CD4-positive, CD25-positive, alpha-beta regulatory T cell (primary cell): Measurements from ENCODE around the gene PSIP1. TPM values are rescaled to one million over a fixed set of nuclear protein-coding genes. Genes with fewer than 3 reads are reported as not detected.

Experiments
- ATAC-seq, 2 donors: fragments of 150-1000 bp; cut with Tn5 transposase; one replicate each; pipeline ENCODE4 v1.10.0; 2021; ENCODE audit warnings: low read depth in 2 of 2, moderate number of reproducible peaks in 2 of 2, moderate library complexity in 1 of 2
- DNase-seq, 3 donors: peaks; one replicate each; pipeline versions ENCODE4 v3.0.0 to v3.0.0-alpha.2; 2012 to 2022; ENCODE audit warnings: mixed read lengths in 1 of 3
- H3K27ac ChIP-seq: one replicate; pipeline ENCODE4 v1.7.0; 2013; ENCODE audit warnings: mild to moderate bottlenecking, low read length; ENCODE audit not compliant: insufficient read depth, poor library complexity, severe bottlenecking
- H3K27me3 ChIP-seq: one replicate; pipeline ENCODE4 v1.7.0; 2013; ENCODE audit warnings: low read length; ENCODE audit not compliant: control insufficient read depth, insufficient read depth
- H3K36me3 ChIP-seq: one replicate; pipeline ENCODE4 v1.7.0; 2013; ENCODE audit warnings: mild to moderate bottlenecking, low read length, moderate library complexity; ENCODE audit not compliant: control insufficient read depth, insufficient read depth
- H3K4me1 ChIP-seq: 2 replicates; pipeline ENCODE4 v1.7.0; 2013; ENCODE audit warnings: mild to moderate bottlenecking, low read length; ENCODE audit not compliant: insufficient read depth, control insufficient read depth, poor library complexity, severe bottlenecking
- H3K4me3 ChIP-seq: one replicate; pipeline ENCODE4 v1.7.0; 2013; ENCODE audit warnings: low read depth, mild to moderate bottlenecking, low read length, moderate library complexity
- H3K9me3 ChIP-seq, 2 experiments: 1 replicate in 1 of 2; 2 replicates in 1 of 2; pipeline ENCODE4 v1.7.0; 2013; ENCODE audit warnings: low read length in 2 of 2, mild to moderate bottlenecking in 1 of 2, moderate library complexity in 1 of 2; ENCODE audit not compliant: control insufficient read depth in 2 of 2
- H3K27ac Mint-ChIP-seq, 3 donors: one replicate each; pipeline ENCODE4 v1.8.0; 2020 to 2022; ENCODE audit warnings: mild to moderate bottlenecking in 3 of 3, mixed read lengths in 3 of 3, moderate library complexity in 2 of 3
- H3K27me3 Mint-ChIP-seq: one replicate; pipeline ENCODE4 v1.8.0; 2022; ENCODE audit warnings: mild to moderate bottlenecking, mixed read lengths
- H3K36me3 Mint-ChIP-seq: one replicate; pipeline ENCODE4 v1.8.0; 2020; ENCODE audit warnings: mixed read lengths
- H3K4me1 Mint-ChIP-seq, 4 donors: one replicate each; pipeline ENCODE4 v1.8.0; 2020 to 2022; ENCODE audit warnings: mixed read lengths in 4 of 4, mild to moderate bottlenecking in 1 of 4
- H3K4me3 Mint-ChIP-seq, 4 donors: one replicate each; pipeline ENCODE4 v1.8.0; 2020 to 2022; ENCODE audit warnings: mild to moderate bottlenecking in 4 of 4, mixed read lengths in 4 of 4, moderate library complexity in 3 of 4
- H3K9me3 Mint-ChIP-seq, 7 donors: one replicate each; pipeline ENCODE4 v1.8.0; 2020 to 2022; ENCODE audit warnings: mixed read lengths in 7 of 7, mild to moderate bottlenecking in 3 of 7, moderate library complexity in 2 of 7
- polyA plus RNA-seq, 4 donors: library from polyadenylated mRNA; unstranded; fragments of 300-500 nt; fragmentation: Illumina TruSeq; gene quantifications; one replicate each; pipeline ENCODE4 v1.2.3, GENCODE V29; 2021
- total RNA-seq: library from RNA; stranded (reverse); gene quantifications from one replicate; pipeline ENCODE4 v1.2.3, GENCODE V29; 2022

PSIP1 gene
- total and polyA plus RNA-seq, 5 donors from 2014 or later: 86.0 to 136 (median 126) TPM

DNA sequence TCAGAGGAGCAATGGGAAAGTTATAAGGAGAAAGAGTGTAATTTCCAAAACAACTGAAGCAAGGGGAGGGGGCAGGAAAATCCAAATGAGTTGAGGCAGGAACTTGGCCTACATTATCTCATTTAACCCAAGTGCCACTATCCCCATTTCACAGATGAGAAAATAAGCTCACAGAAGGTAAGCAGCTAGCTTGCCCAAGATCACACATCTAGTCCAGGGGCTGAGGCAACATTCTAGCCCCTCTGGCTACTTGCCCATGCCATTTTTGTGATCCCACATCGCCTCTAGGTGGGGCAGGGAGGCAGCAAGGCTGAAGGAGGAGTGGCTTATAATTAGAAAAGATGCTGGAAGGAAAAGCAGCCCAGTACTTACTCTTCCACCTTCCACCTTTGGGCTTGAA, 2.6 kb upstream of the PSIP1 start:
- Mint-ChIP-seq H3K36me3 (peaks cover 5% of the 10 kb centered on the region), H3K27me3 (no peaks in the 10 kb centered on the region), H3K27ac (peak overlapping the region; percentile 61 to 100 (median 78)), H3K4me3 (no peak overlapping the region), H3K4me1 (peaks cover 6 to 39% (median 24%) of the 10 kb centered on the region in 4 donors), H3K9me3 (peaks cover 0 to 1% (median 0%) of the 10 kb centered on the region in 7 donors)
- no peaks in the 10 kb centered on the region for H3K9me3 ChIP-seq
- H3K36me3 ChIP-seq: peaks cover 6% of the 10 kb centered on the region
- peaks cover 33% of the 10 kb centered on the region for H3K4me1 ChIP-seq
- no peaks in the 10 kb centered on the region for H3K27me3 ChIP-seq
- ATAC-seq (no peak), DNase-seq (no peak)
- no peak overlapping the region for H3K4me3 ChIP-seq
- H3K27ac ChIP-seq: no peak overlapping the region

DNA sequence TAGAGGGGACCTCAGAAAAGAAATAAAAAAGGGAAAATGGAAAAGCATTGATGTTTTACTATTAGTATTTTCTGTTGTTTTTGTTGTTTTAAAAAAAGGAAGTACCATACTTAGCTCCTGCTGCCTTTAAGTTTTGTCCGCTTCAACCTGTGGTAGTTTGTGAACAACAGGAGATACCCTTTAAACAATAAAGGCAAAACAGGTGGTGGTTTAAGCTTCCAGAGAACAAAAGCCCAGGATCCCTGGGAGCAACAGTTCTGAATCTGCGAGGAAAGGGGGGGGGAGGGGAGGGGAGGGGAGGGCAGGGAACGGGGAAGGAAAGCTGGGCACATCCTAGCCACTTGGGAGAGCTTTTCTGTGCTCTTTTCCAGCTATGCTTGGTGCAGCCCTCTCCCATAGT, 2.1 kb upstream of the PSIP1 start:
- no peak overlapping the region for H3K27ac ChIP-seq

DNA sequence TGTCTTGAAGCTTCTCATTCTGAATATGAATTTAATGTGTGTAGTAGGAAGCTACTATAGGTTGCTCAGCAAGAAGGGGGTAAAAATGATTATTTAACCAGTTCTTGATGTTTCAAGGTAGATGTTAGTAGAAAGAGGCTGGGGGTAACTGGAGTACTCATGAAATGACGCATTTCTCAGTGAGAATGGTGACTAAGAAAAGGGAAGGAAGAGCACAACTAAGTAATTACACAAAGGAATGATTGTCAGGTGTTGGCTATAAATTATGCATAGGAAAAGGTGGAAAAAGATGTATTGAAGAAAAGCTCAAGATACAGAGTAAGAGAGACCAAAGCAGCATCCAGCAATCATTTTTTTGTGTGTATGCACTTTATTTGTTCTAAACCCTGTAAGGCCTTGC, 1.4 kb upstream of the PSIP1 start:
- ATAC-seq: no peak
- peak overlapping the region; percentile 16 to 96 (median 56) for H3K4me3 Mint-ChIP-seq

More for the DNA sequence above, 2.1 kb upstream of the PSIP1 start:
- DNase-seq: no peak
- Histone ChIP-seq H3K36me3 (peaks cover 9% of the 10 kb centered on the region), H3K4me3 (no peak overlapping the region), H3K27me3 (no peaks in the 10 kb centered on the region), H3K4me1 (peaks cover 37% of the 10 kb centered on the region), H3K9me3 (no peaks in the 10 kb centered on the region)
- Mint-ChIP-seq H3K27me3 (no peaks in the 10 kb centered on the region), H3K4me1 (peaks cover 6 to 44% (median 28%) of the 10 kb centered on the region in 4 donors), H3K9me3 (peaks cover 0 to 1% (median 0%) of the 10 kb centered on the region in 7 donors), H3K4me3 (no peak overlapping the region), H3K36me3 (peaks cover 7% of the 10 kb centered on the region), H3K27ac (peak overlapping the region in 1 of 3 donors; percentile 100)
- ATAC-seq: no peak

GRCh38 chr9:15509931-15510788, 610 bp downstream of the PSIP1 start:
- H3K27me3 ChIP-seq: no peaks in the 10 kb centered on the region
- peak; percentile 30 to 43 for ATAC-seq
- H3K27ac Mint-ChIP-seq: peak overlapping the region; percentile 97 to 100 (median 97)
- peaks cover 56% of the 10 kb centered on the region for H3K4me1 ChIP-seq
- H3K36me3 Mint-ChIP-seq: peaks cover 23% of the 10 kb centered on the region
- H3K4me3 Mint-ChIP-seq: peak overlapping the region; percentile 90 to 99 (median 95)
- peaks cover 22 to 66% (median 46%) of the 10 kb centered on the region in 4 donors for H3K4me1 Mint-ChIP-seq
- H3K27ac ChIP-seq: peak overlapping the region; percentile 88
- H3K36me3 ChIP-seq: peaks cover 36% of the 10 kb centered on the region
- no peaks in the 10 kb centered on the region for H3K27me3 Mint-ChIP-seq
- no peaks in the 10 kb centered on the region for H3K9me3 ChIP-seq
- H3K9me3 Mint-ChIP-seq: peaks cover 0 to 1% (median 0%) of the 10 kb centered on the region in 7 donors
- DNase-seq: peak; percentile 59 to 74 (median 62)
- H3K4me3 ChIP-seq: peak overlapping the region; percentile 95

More for the DNA sequence above, 1.4 kb upstream of the PSIP1 start:
- peak overlapping the region; percentile 77 for H3K4me3 ChIP-seq
- H3K9me3 ChIP-seq: no peaks in the 10 kb centered on the region
- H3K27me3 ChIP-seq: no peaks in the 10 kb centered on the region
- peaks cover 16% of the 10 kb centered on the region for H3K36me3 ChIP-seq
- H3K4me1 ChIP-seq: peaks cover 44% of the 10 kb centered on the region
- H3K36me3 Mint-ChIP-seq: peaks cover 7% of the 10 kb centered on the region
- H3K9me3 Mint-ChIP-seq: peaks cover 0 to 1% (median 0%) of the 10 kb centered on the region in 7 donors
- H3K27me3 Mint-ChIP-seq: no peaks in the 10 kb centered on the region
- peaks cover 6 to 49% (median 31%) of the 10 kb centered on the region in 4 donors for H3K4me1 Mint-ChIP-seq
- H3K27ac ChIP-seq: peak overlapping the region; percentile 88
- no peak for DNase-seq
- H3K27ac Mint-ChIP-seq: peak overlapping the region; percentile 75 to 100 (median 81)

DNA sequence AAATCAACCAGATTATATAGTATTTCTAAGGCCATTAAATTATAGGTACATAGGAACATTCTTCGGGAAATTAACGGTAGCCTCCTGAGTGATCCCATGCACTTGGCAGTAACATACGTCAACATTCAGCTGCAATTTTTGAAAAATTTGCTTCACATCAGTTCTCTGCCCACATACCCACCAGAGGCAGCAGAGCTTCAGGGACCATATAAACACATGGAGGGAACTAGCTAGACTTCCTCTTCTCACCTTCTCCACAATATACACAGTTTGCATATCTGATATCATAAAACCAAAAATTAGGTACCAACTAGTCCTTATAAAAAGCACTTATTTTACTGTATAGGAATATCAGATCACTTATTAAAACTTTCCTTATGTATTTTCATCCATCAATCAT, 4.8 kb downstream of the PSIP1 start:
- no peaks in the 10 kb centered on the region for H3K9me3 ChIP-seq
- Mint-ChIP-seq H3K4me3 (peak overlapping the region in 3 of 4 donors; percentile 27 to 61 (median 38)), H3K27ac (peak overlapping the region in 2 of 3 donors; percentile 20 to 42), H3K36me3 (peaks cover 41% of the 10 kb centered on the region), H3K9me3 (no peaks in the 10 kb centered on the region), H3K4me1 (peaks cover 33 to 72% (median 58%) of the 10 kb centered on the region in 4 donors), H3K27me3 (no peaks in the 10 kb centered on the region)
- H3K27me3 ChIP-seq: no peaks in the 10 kb centered on the region
- H3K4me3 ChIP-seq: peak overlapping the region; percentile 41
- H3K27ac ChIP-seq: no peak overlapping the region
- no peak for ATAC-seq
- peaks cover 65% of the 10 kb centered on the region for H3K4me1 ChIP-seq
- H3K36me3 ChIP-seq: peaks cover 53% of the 10 kb centered on the region
- no peak for DNase-seq

- peaks cover 46 to 79% (median 61%) of the 10 kb centered on the region in 4 donors for H3K4me1 Mint-ChIP-seq
- Histone ChIP-seq H3K9me3 (no peaks in the 10 kb centered on the region), H3K27ac (peak overlapping the region; percentile 55), H3K27me3 (no peaks in the 10 kb centered on the region), H3K4me3 (peak overlapping the region; percentile 35), H3K36me3 (peaks cover 51% of the 10 kb centered on the region), H3K4me1 (peaks cover 60% of the 10 kb centered on the region)
- H3K27me3 Mint-ChIP-seq: no peaks in the 10 kb centered on the region
- H3K27ac Mint-ChIP-seq: peak overlapping the region in 2 of 3 donors; percentile 79 to 80
- peak overlapping the region; percentile 17 to 89 (median 64) for H3K4me3 Mint-ChIP-seq
- H3K36me3 Mint-ChIP-seq: peaks cover 44% of the 10 kb centered on the region
- ATAC-seq (no peak), DNase-seq (no peak)
- H3K9me3 Mint-ChIP-seq: no peaks in the 10 kb centered on the region
Measured at GRCh38 chr9:15501803-15502202, 9.0 kb downstream of the PSIP1 start.

DNA sequence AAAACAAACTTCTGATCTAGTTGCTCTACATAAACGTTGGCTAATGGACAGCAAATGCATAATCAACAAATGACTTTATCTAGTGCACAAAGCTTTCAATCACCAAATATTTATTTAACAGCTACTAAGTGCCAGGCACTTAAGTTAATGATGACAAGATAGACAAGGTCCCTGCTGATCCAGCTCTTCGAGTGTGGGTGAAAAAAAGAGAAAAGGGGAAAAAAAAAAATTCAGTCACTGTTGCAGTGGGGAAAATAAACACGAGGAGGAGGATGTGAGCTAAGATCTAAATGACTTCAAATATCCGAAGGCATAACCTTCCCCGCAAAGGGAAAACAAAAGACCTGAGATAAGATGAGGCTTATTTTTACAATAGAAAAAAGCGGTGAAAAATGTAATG, 9.6 kb downstream of the PSIP1 start:
- H3K27ac ChIP-seq: peak overlapping the region; percentile 55

More for the DNA sequence above, 9.6 kb downstream of the PSIP1 start:
- Mint-ChIP-seq H3K4me3 (peak overlapping the region; percentile 36 to 78 (median 64)), H3K27ac (peak overlapping the region; percentile 38 to 79 (median 79)), H3K27me3 (no peaks in the 10 kb centered on the region), H3K36me3 (peaks cover 41% of the 10 kb centered on the region), H3K4me1 (peaks cover 46 to 79% (median 62%) of the 10 kb centered on the region in 4 donors), H3K9me3 (no peaks in the 10 kb centered on the region)
- no peaks in the 10 kb centered on the region for H3K27me3 ChIP-seq
- DNase-seq: no peak
- no peaks in the 10 kb centered on the region for H3K9me3 ChIP-seq
- no peak for ATAC-seq
- peak overlapping the region; percentile 57 for H3K4me3 ChIP-seq
- H3K4me1 ChIP-seq: peaks cover 60% of the 10 kb centered on the region
- peaks cover 46% of the 10 kb centered on the region for H3K36me3 ChIP-seq
